NCI-H226 (cell line): Measurements from ENCODE around the gene TMPRSS4.

ENCODE experiments used
- DNase-seq: peaks from one replicate; pipeline ENCODE4 v3.0.0-alpha.2; 2015

The TMPRSS4 gene

GRCh38 chr11:118157186-118157895 is 80.5 kb downstream of the TMPRSS4 start:
- DNase-seq, result no peak

- no peak for DNase-seq
Observed at GRCh38 chr11:118161786-118162185, 84.9 kb downstream of the TMPRSS4 start.

GRCh38 chr11:118162846-118163245 is 86.0 kb downstream of the TMPRSS4 start:
- no peak for DNase-seq

GRCh38 chr11:118163494-118163893 is 86.6 kb downstream of the TMPRSS4 start:
- no peak for DNase-seq

- DNase-seq, result no peak
Observed at GRCh38 chr11:118164885-118165284, 88.0 kb downstream of the TMPRSS4 start.

- no peak for DNase-seq
Observed at GRCh38 chr11:118166641-118167040, 89.8 kb downstream of the TMPRSS4 start.

GRCh38 chr11:118167253-118167652 is 90.4 kb downstream of the TMPRSS4 start:
- no peak for DNase-seq

- DNase-seq, result no peak
Observed at GRCh38 chr11:118167906-118168305, 91.0 kb downstream of the TMPRSS4 start.

GRCh38 chr11:118168316-118168715 is 91.4 kb downstream of the TMPRSS4 start:
- DNase-seq, result no peak

GRCh38 chr11:118168751-118169150 is 91.9 kb downstream of the TMPRSS4 start:
- no peak for DNase-seq

GRCh38 chr11:118169300-118170140 is 92.6 kb downstream of the TMPRSS4 start:
- DNase-seq, result no peak

- DNase-seq, result no peak
Observed at GRCh38 chr11:118170231-118170630, 93.4 kb downstream of the TMPRSS4 start.

GRCh38 chr11:118170882-118171268 is 94.0 kb downstream of the TMPRSS4 start:
- DNase-seq, result no peak
